Sigmoid colon (tissue), 4 donors: ENCODE measurements around the gene OCEL1.

Source experiments
- EP300 ChIP-seq, 4 donors: sonication (generic); formaldehyde crosslinking; IDR thresholded peaks; one replicate each; pipeline ENCODE4 v1.6.1; 2017; ENCODE audit warnings: antibody characterized with exemption in 4 of 4
- POLR2A ChIP-seq, 2 donors: fragments of 450-650 bp; IDR thresholded peaks; one replicate each; pipeline ENCODE4 v1.6.1; 2016; ENCODE audit warnings: antibody characterized with exemption in 2 of 2, mild to moderate bottlenecking in 2 of 2, moderate library complexity in 2 of 2
- POLR2AphosphoS5 ChIP-seq, 4 donors: sonication (generic); formaldehyde crosslinking; IDR thresholded peaks; one replicate each; pipeline ENCODE4 v1.6.1; 2017; ENCODE audit warnings: antibody characterized with exemption in 4 of 4
- TF ChIP-seq, protein P1 (sequence below), 4 experiments: fragments of 450-650 bp in 3 of 4; fragments of 200-600 bp in 1 of 4; IDR thresholded peaks; one replicate each; pipeline ENCODE4 v1.5.1; 2016 to 2019; ENCODE audit warnings: antibody characterized with exemption in 4 of 4, mild to moderate bottlenecking in 3 of 4, moderate library complexity in 2 of 4

DNA sequence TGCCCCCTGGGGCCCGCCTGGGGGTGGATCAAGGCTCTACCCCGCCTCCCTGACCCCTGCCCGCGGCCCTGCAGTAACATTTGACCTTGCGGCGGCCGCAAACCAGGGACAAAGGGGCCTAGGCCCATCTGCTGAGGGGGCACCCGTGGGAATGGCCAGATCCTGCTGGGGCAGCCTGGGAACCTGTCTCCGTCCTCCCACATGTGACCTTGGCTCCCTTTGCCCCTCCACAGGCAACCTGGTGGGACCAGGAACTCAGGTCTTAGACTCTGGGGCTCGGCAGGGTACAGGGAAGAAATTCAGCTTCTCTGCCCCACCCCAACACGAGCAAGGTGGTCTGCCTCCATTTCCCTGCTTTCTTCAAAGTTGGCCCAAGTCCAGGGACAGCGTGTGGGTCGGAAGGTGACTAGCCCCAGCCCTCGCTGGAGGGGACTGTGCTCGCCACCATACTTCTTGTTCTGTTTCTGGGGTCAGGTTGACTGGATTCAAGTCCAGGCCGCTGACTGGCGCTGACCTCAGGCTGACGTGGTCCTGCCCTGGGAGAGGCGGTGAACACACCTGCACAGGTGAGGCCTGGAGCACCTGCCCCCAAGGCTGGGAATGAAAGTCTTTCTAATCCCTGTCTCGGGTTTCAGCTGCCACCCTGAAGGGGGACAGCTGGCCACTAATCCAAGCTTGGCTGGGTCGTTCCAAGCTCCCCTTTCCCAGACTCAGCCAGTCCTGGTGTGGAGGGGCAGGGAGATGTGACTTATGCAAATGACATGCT lies 22.2 kb downstream of the OCEL1 start:
- TF ChIP-seq, protein P1, sequence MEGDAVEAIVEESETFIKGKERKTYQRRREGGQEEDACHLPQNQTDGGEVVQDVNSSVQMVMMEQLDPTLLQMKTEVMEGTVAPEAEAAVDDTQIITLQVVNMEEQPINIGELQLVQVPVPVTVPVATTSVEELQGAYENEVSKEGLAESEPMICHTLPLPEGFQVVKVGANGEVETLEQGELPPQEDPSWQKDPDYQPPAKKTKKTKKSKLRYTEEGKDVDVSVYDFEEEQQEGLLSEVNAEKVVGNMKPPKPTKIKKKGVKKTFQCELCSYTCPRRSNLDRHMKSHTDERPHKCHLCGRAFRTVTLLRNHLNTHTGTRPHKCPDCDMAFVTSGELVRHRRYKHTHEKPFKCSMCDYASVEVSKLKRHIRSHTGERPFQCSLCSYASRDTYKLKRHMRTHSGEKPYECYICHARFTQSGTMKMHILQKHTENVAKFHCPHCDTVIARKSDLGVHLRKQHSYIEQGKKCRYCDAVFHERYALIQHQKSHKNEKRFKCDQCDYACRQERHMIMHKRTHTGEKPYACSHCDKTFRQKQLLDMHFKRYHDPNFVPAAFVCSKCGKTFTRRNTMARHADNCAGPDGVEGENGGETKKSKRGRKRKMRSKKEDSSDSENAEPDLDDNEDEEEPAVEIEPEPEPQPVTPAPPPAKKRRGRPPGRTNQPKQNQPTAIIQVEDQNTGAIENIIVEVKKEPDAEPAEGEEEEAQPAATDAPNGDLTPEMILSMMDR (IDR thresholded peaks at IDR 0.05), result no peak
- no peak for TF ChIP-seq POLR2A (IDR thresholded peaks at IDR 0.05)
- TF ChIP-seq EP300 (IDR thresholded peaks at IDR 0.05), result no peak
- TF ChIP-seq POLR2AphosphoS5 (IDR thresholded peaks at IDR 0.05), result no peak
